ENCODE data around the gene TMUB2.

The TMUB2 gene

GRCh38 chr17:44177640-44178039, 9.1 kb upstream of the TMUB2 start:
- no peaks in the 10 kb centered on the region for H3K27me3 ChIP-seq (ENCODE audit: low read length)
- H3K79me2 ChIP-seq (ENCODE audit: insufficient read depth, low read length): peaks cover 10% of the 10 kb centered on the region
- H3K27ac ChIP-seq (ENCODE audit: low read depth, low read length): no peak overlapping the region
- H3K9me3 ChIP-seq (ENCODE audit: insufficient read depth, low read length): no peaks in the 10 kb centered on the region
- no peak overlapping the region for H3K4me2 ChIP-seq (ENCODE audit: low read depth, low read length, poor library complexity, severe bottlenecking)
- H4K20me1 ChIP-seq (ENCODE audit: low read depth, low read length): no peaks in the 10 kb centered on the region
- peaks cover 7% of the 10 kb centered on the region for H3F3A ChIP-seq (ENCODE audit: insufficient read depth)
- H3K36me3 ChIP-seq (ENCODE audit: low read length): 0 out of 2 replicates have a peak, but pooled peaks cover 5% of the 10 kb centered on the region
- H3K9me2 ChIP-seq (replicated peaks; ENCODE audit: insufficient read depth, low read length): no peaks in the 10 kb centered on the region
- no peak overlapping the region for H3K4me3 ChIP-seq (ENCODE audit: insufficient read depth, low read length, poor library complexity, severe bottlenecking)
- TF ChIP-seq CTCF (IDR thresholded peaks at IDR 0.05; ENCODE audit: insufficient read depth, low read length, poor library complexity, severe bottlenecking) (no peak), EZH2phosphoT487 (conservative IDR thresholded peaks at IDR 0.05; ENCODE audit: low read length) (no peak)
- no peak overlapping the region for H3K9ac ChIP-seq (ENCODE audit: low read length)
- no peak overlapping the region for H2AFZ ChIP-seq (ENCODE audit: low read depth, low read length, severe bottlenecking)

GRCh38 chr17:44178133-44178532, 8.6 kb upstream of the TMUB2 start:
- Histone ChIP-seq H3K9me3 (ENCODE audit: insufficient read depth, low read length) (no peaks in the 10 kb centered on the region), H3K27ac (ENCODE audit: low read depth, low read length) (no peak overlapping the region), H3K4me3 (ENCODE audit: insufficient read depth, low read length, poor library complexity, severe bottlenecking) (no peak overlapping the region), H2AFZ (ENCODE audit: low read depth, low read length, severe bottlenecking) (no peak overlapping the region), H3K4me2 (ENCODE audit: low read depth, low read length, poor library complexity, severe bottlenecking) (no peak overlapping the region), H3K9me2 (replicated peaks; ENCODE audit: insufficient read depth, low read length) (no peaks in the 10 kb centered on the region), H4K20me1 (ENCODE audit: low read depth, low read length) (no peaks in the 10 kb centered on the region), H3K79me2 (ENCODE audit: insufficient read depth, low read length) (peaks cover 14% of the 10 kb centered on the region), H3K36me3 (ENCODE audit: low read length) (0 out of 2 replicates have a peak, but pooled peaks cover 5% of the 10 kb centered on the region), H3K27me3 (ENCODE audit: low read length) (no peaks in the 10 kb centered on the region), H3K9ac (ENCODE audit: low read length) (no peak overlapping the region), H3F3A (ENCODE audit: insufficient read depth) (peaks cover 7% of the 10 kb centered on the region)
- TF ChIP-seq CTCF (IDR thresholded peaks at IDR 0.05; ENCODE audit: insufficient read depth, low read length, poor library complexity, severe bottlenecking): no peak
- TF ChIP-seq EZH2phosphoT487 (conservative IDR thresholded peaks at IDR 0.05; ENCODE audit: low read length): no peak

GRCh38 chr17:44183024-44183423, 3.7 kb upstream of the TMUB2 start:
- Histone ChIP-seq H3F3A (ENCODE audit: insufficient read depth) (0 out of 2 replicates have a peak, but pooled peaks cover 3% of the 10 kb centered on the region), H3K9me2 (replicated peaks; ENCODE audit: insufficient read depth, low read length) (no peaks in the 10 kb centered on the region), H3K9me3 (ENCODE audit: insufficient read depth, low read length) (no peaks in the 10 kb centered on the region), H4K20me1 (ENCODE audit: low read depth, low read length) (peaks cover 4% of the 10 kb centered on the region; the same call in 1 of the 2 replicates), H3K9ac (ENCODE audit: low read length) (no peak overlapping the region), H3K4me2 (ENCODE audit: low read depth, low read length, poor library complexity, severe bottlenecking) (no peak overlapping the region), H3K36me3 (ENCODE audit: low read length) (0 out of 2 replicates have a peak, but pooled peaks cover 2% of the 10 kb centered on the region), H2AFZ (ENCODE audit: low read depth, low read length, severe bottlenecking) (no peak overlapping the region), H3K4me3 (ENCODE audit: insufficient read depth, low read length, poor library complexity, severe bottlenecking) (no peak overlapping the region), H3K27ac (ENCODE audit: low read depth, low read length) (no peak overlapping the region), H3K27me3 (ENCODE audit: low read length) (no peaks in the 10 kb centered on the region), H3K79me2 (ENCODE audit: insufficient read depth, low read length) (peaks cover 57% of the 10 kb centered on the region)
- TF ChIP-seq EZH2phosphoT487 (conservative IDR thresholded peaks at IDR 0.05; ENCODE audit: low read length) (no peak), CTCF (IDR thresholded peaks at IDR 0.05; ENCODE audit: insufficient read depth, low read length, poor library complexity, severe bottlenecking) (no peak)

All from SU-DHL-6 (cell line).